Vagina (tissue), 2 donors: ENCODE results near the gene OR5T3.

Experiments used
- POLR2A ChIP-seq, 2 donors: fragments of 450-650 bp; IDR thresholded peaks; one replicate each; pipeline ENCODE4 v1.6.1; 2017; ENCODE audit warnings: antibody characterized with exemption in 2 of 2, mild to moderate bottlenecking in 2 of 2, moderate library complexity in 2 of 2
- TF ChIP-seq, protein P1 (sequence below), 3 experiments: fragments of 450-650 bp in 2 of 3; fragments of 200-600 bp in 1 of 3; sonication (generic) in 1 of 3; IDR thresholded peaks; one replicate each; pipeline ENCODE4 v1.5.1; 2017 to 2019; ENCODE audit warnings: antibody characterized with exemption in 3 of 3, mild to moderate bottlenecking in 2 of 3, moderate library complexity in 2 of 3

GRCh38 chr11:56234155-56234554 lies 17.9 kb upstream of the OR5T3 start, which contains the start of gene OR5T2:
- no peak for TF ChIP-seq POLR2A (IDR thresholded peaks at IDR 0.05)
- TF ChIP-seq, protein P1, sequence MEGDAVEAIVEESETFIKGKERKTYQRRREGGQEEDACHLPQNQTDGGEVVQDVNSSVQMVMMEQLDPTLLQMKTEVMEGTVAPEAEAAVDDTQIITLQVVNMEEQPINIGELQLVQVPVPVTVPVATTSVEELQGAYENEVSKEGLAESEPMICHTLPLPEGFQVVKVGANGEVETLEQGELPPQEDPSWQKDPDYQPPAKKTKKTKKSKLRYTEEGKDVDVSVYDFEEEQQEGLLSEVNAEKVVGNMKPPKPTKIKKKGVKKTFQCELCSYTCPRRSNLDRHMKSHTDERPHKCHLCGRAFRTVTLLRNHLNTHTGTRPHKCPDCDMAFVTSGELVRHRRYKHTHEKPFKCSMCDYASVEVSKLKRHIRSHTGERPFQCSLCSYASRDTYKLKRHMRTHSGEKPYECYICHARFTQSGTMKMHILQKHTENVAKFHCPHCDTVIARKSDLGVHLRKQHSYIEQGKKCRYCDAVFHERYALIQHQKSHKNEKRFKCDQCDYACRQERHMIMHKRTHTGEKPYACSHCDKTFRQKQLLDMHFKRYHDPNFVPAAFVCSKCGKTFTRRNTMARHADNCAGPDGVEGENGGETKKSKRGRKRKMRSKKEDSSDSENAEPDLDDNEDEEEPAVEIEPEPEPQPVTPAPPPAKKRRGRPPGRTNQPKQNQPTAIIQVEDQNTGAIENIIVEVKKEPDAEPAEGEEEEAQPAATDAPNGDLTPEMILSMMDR (IDR thresholded peaks at IDR 0.05), result no peak
